ENCODE measurements around the gene GDI1. TPM values are rescaled to one million over a fixed set of nuclear protein-coding genes. Genes with fewer than 3 reads are reported as not detected.
A peak's percentile ranks its signal among the peaks of the same experiment; 100 is the strongest.

The GDI1 gene
- total RNA-seq, 1 donor from 2014 or later = 67.4 TPM

DNA sequence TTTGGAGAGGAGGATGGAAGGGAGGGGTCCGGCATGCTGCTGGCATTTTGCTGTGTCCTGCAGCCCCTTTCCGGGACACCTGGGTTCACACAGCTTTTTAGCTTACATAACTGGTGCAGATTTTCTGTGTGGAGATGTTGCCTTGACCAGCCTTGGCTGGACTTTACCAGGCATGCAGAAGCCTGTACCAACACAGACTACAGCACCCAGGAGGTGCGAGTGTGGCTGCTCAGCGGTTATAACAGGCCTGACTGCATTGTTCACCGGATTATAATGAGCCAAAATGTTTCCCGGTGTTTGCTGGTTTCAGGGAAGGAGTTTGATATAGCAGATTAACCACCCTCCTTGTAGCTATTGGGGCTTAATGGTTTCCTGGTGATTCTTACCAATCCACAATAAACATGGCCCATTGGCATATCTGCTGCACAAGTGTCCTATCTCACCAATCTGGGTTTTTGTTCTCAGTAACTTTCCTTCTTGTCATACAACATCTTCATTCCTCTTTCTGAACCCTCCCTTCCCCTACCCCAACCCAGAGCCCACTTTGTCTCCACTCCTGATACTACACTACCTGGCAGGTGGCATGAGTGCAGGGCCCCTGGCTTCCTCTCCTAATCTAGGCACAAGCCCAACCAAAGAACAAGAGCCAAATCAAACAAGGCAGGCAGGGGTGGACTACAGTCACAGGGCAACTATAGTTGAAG is 34.9 kb upstream of the GDI1 start:
- Histone ChIP-seq H3K4me1 (peaks cover 0 to 6% of the 10 kb centered on the region in 2 donors), H3K27ac (no peak overlapping the region), H3K4me3 (no peak overlapping the region), H3K36me3 (peaks cover 10 to 19% of the 10 kb centered on the region in 2 donors), H3K27me3 (no peaks in the 10 kb centered on the region), H3K9me3 (no peaks in the 10 kb centered on the region)
- DNase-seq (ENCODE audit: low spot score in 2 of 2) = no peak
- TF ChIP-seq, protein P1, sequence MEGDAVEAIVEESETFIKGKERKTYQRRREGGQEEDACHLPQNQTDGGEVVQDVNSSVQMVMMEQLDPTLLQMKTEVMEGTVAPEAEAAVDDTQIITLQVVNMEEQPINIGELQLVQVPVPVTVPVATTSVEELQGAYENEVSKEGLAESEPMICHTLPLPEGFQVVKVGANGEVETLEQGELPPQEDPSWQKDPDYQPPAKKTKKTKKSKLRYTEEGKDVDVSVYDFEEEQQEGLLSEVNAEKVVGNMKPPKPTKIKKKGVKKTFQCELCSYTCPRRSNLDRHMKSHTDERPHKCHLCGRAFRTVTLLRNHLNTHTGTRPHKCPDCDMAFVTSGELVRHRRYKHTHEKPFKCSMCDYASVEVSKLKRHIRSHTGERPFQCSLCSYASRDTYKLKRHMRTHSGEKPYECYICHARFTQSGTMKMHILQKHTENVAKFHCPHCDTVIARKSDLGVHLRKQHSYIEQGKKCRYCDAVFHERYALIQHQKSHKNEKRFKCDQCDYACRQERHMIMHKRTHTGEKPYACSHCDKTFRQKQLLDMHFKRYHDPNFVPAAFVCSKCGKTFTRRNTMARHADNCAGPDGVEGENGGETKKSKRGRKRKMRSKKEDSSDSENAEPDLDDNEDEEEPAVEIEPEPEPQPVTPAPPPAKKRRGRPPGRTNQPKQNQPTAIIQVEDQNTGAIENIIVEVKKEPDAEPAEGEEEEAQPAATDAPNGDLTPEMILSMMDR (IDR thresholded peaks at IDR 0.05) = no peak
- intact Hi-C loops (cut with DNase I) = no loop called here

DNA sequence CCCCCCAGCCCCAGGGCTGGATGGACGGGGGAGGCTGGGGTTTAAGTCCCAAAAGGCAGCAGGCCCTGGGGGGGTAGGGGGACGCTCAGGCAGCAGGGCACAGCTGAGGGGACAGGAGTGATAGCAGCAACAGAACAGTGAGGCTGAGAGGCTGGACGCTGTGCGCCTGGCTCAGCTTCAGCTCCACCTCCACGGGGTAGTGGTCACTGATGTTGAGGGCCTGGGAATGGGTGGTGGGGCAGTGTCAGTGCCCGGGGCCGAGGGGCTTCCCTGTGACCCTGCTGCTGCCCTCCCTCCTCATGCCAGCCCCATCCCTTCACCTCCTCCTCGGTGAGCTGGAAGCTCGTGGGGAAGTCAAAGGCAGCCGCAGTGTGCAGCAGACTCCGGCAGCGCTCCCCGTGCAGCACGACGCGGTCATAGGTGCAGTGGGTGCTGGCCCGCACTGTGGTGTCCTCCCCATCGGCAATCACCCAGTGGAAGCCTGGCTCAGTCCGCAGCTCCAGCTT is 34.3 kb upstream of the GDI1 start:
- TF ChIP-seq, protein P1 (IDR thresholded peaks at IDR 0.05) = no peak
- intact Hi-C loops (cut with DNase I) = no loop called here
- Histone ChIP-seq H3K27ac (no peak overlapping the region), H3K27me3 (no peaks in the 10 kb centered on the region), H3K36me3 (peaks cover 10 to 19% of the 10 kb centered on the region in 2 donors), H3K4me3 (no peak overlapping the region), H3K9me3 (no peaks in the 10 kb centered on the region), H3K4me1 (peaks cover 0 to 6% of the 10 kb centered on the region in 2 donors)
- DNase-seq (ENCODE audit: low spot score in 2 of 2) = peak in 1 of 2 donors; percentile 63

DNA sequence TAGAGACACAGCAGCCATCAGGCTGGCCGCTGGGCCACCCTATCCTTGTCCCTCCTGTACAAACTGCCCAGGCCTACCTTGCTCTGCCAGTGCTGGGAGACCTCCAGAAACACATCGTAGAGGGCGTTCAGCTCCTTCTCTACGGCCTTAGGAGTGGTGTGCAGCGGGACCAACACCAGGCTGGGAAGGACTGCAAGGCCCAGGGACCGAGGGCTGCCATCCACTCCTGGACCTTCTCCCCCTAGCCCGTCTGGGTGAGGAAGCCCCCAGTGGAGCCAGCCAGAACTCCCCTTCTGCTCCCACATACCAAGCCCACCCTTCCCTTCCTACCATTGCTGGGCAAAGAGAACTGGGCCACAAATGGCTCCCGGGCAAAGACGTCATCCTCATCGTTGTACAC is 33.8 kb upstream of the GDI1 start:
- TF ChIP-seq, protein P1 (IDR thresholded peaks at IDR 0.05) = no peak
- Histone ChIP-seq H3K4me1 (peaks cover 0 to 8% of the 10 kb centered on the region in 2 donors), H3K4me3 (no peak overlapping the region), H3K27ac (no peak overlapping the region), H3K27me3 (no peaks in the 10 kb centered on the region), H3K9me3 (no peaks in the 10 kb centered on the region), H3K36me3 (peaks cover 10 to 19% of the 10 kb centered on the region in 2 donors)
- intact Hi-C loops (cut with DNase I) = no loop called here
- peak in 1 of 2 donors; percentile 58 for DNase-seq (ENCODE audit: low spot score in 2 of 2)

DNA sequence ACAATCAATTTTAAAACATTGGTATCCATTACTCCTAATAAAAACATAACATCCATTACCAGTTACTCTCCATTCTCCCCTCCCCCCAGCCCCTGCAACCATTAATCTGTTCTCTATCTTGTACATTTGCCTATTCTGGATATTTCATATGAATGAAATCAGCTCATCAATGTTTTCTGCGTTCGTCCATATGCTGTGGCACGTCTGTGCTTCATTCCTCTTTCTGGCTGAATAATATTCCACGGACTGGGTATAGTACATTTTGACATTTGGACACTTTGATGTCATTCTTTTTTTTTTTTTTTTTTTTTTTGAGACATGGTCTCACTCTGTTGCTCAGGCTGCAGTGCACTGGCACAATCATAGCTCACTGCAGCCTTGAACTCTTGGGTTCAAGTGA is 33.1 kb upstream of the GDI1 start:
- no peaks in the 10 kb centered on the region for H3K9me3 ChIP-seq
- intact Hi-C loops (cut with DNase I) = no loop called here
- TF ChIP-seq, protein P1 (IDR thresholded peaks at IDR 0.05) = no peak

DNA sequence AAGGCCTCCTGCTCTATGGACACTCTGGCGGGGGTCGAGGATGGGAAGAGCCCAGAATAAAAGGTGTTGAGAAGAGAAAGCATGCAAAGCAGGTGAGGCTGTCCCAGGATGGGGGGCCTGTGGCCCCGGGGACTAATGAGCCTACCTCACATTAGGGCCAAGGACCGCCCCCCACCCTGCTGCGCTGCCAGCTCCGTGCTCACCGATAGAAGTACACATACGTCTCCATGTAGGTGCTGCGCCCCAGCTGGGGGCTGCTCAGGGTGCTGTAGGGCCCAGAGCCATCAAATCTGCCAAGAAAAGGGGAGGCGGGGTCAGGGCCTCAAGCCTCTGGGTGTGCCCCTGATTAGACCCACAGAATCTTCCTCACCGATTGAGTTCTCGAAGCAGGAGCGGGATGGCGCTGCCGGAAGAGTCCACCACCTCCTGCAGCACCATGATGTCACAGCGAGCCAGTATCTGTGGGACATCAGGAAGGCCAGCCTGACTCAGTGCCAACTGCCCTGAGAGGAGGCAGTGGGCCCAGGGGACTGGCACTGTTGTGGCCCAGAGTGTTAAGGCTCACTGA is 32.2 kb upstream of the GDI1 start:
- H3K27me3 ChIP-seq = no peaks in the 10 kb centered on the region
- peak in 1 of 2 donors; percentile 62 for DNase-seq (ENCODE audit: low spot score in 2 of 2)
- no peak overlapping the region for H3K27ac ChIP-seq
- intact Hi-C loops (cut with DNase I) = loop anchor here (5.0 kb wide), 1 partner anchor 38 kb away; the partner anchor contains the start of gene FAM50A
- TF ChIP-seq, protein P1 (IDR thresholded peaks at IDR 0.05) = no peak
- peaks cover 0 to 13% of the 10 kb centered on the region in 2 donors for H3K4me1 ChIP-seq
- no peaks in the 10 kb centered on the region for H3K9me3 ChIP-seq
- no peak overlapping the region for H3K4me3 ChIP-seq
- peaks cover 6 to 12% of the 10 kb centered on the region in 2 donors for H3K36me3 ChIP-seq

More for the DNA sequence above, 33.1 kb upstream of the GDI1 start:
- H3K4me3 ChIP-seq = no peak overlapping the region
- no peak overlapping the region for H3K27ac ChIP-seq
- no peak for DNase-seq (ENCODE audit: low spot score in 2 of 2)
- peaks cover 0 to 11% of the 10 kb centered on the region in 2 donors for H3K4me1 ChIP-seq
- peaks cover 10 to 19% of the 10 kb centered on the region in 2 donors for H3K36me3 ChIP-seq
- H3K27me3 ChIP-seq = no peaks in the 10 kb centered on the region

Data from ascending aorta (tissue), 2 donors.